NAMALWA (cell line): Measurements from ENCODE around the gene ADAMTS17.
"Not testable (repeated sequence)": the region's sequence is repeated elsewhere in the genome, so short reads cannot be mapped to it uniquely, and the experiment has no call there.

Experiments
- DNase-seq: peaks from one replicate; pipeline ENCODE4 v3.0.0-alpha.2; 2015; ENCODE audit warnings: low spot score

The ADAMTS17 gene

GRCh38 chr15:99955181-99955525 is 386.6 kb downstream of the ADAMTS17 start:
- no peak for DNase-seq

DNA sequence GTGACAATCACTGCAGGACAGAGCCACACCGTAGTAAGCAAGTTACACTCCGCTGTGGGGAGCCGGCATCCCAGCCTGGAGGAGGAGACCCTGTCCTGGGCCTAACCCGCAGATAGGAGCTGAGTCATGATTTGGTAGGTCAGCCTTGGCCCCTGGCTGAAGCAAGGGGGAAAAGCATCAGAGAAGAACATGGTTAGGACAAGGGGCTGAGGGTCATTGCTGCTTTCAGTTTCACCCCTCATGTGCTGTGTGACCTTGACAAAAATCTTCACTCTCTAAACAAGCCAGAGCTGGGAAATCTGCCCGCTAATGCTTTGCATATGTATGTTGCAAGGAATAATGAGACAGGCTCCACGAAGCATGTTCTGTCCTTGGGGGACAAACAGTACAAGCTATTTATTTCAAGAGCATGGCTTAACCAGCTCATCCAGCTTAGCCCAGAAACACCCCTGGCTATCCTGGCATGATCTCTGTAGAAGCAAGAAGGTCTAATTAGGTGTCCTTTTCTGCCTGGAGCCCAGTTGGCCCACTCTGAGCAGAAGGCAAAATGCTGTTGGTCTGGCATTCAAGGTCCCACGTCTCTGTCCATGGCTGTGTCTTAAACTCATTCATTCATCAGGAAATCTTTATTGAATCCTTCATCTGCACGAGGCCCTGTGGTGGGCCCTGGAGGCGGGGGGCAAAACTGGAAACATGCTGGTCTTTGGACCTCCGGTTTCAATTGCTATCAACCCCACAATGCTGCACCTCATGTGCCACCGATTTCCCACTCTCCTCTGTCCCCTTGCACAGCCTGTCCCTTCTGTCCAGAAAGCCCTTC is 387.2 kb downstream of the ADAMTS17 start:
- no peak for DNase-seq

- no peak for DNase-seq
Measured at GRCh38 chr15:99953886-99954285, 387.9 kb downstream of the ADAMTS17 start.

- no peak for DNase-seq
Measured at GRCh38 chr15:99951511-99951910, 390.3 kb downstream of the ADAMTS17 start.

DNA sequence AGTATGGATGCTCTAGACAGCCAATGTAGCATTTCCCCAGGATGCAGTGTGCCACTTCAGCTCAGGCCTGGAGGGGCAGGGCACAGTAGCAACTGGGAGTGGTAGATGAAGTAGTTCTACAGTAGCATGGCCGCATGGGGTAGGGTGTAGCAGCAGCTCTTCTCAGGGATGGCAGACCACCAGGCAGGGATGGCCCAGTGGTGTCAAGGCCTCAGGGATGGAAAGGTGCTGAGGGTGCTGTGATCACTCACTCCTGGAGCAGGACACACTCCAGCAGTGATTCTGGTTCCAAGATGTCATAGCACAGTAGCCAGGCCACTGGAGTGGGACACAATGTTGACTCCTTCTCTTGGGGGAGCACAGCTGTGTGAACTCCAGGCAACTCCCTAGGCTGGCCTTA is 397.6 kb downstream of the ADAMTS17 start:
- no peak for DNase-seq

GRCh38 chr15:99943466-99943865 is 398.3 kb downstream of the ADAMTS17 start:
- no peak for DNase-seq

DNA sequence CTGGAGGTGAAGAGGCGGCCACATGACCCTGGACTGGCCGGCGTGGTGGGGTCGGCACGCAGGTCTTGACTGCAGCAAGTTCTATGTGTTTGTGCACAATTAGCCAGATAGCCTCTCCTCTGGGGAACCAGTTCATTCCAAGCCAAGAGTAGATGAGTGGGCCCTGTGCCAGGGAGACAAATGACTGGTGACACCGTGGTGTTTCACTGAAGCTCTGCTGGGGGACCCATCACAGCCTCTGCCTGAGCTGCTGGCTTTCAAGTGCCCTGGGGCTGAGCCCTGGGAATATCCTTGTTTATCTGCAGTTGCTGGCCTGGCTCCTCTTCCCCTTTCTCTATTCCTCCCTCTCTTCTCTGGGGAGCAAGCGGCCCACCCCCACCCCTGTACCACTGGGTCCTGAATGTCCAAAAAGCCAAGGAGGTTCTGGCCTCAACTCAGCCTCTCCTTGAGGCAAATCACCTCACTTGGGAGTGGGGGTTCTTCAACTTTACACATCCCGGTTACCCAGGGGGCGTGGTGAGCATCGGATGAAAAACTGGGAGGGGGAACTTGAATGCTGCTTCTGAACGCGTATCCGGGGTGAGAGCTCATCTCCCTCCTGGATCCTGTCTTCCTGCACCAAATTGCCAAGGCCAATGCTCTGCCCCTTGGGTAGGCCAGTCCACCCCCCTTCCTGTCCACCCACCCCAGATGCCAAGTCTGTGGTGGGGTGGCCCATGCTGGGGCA is 408.9 kb downstream of the ADAMTS17 start:
- no peak for DNase-seq

- no peak for DNase-seq
Measured at GRCh38 chr15:99931703-99932603, 409.8 kb downstream of the ADAMTS17 start.

- DNase-seq, result no peak
Measured at GRCh38 chr15:99930696-99931095, 411.1 kb downstream of the ADAMTS17 start.

DNA sequence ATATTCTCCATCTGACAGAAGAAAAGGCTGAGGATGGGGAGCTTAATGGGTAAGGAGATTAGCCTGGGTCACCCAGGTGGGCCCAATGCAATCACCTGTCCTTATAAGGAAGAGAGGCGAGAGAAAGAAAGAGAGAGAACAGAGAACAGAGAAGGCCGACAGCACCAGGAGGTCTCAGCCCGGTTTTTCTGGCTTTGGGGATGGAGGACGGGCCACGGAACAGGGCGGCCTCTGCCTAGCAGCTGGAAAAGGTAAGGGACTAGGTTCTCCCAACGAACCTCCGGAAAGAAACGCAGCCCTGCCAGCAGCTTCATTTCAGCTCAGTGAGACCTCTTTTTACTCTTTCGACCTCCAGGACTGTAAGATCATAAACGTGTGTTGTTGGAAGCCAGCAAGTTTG is 412.5 kb downstream of the ADAMTS17 start:
- no peak for DNase-seq

GRCh38 chr15:99928429-99928981 is 413.3 kb downstream of the ADAMTS17 start:
- DNase-seq, result peak; percentile 33

DNA sequence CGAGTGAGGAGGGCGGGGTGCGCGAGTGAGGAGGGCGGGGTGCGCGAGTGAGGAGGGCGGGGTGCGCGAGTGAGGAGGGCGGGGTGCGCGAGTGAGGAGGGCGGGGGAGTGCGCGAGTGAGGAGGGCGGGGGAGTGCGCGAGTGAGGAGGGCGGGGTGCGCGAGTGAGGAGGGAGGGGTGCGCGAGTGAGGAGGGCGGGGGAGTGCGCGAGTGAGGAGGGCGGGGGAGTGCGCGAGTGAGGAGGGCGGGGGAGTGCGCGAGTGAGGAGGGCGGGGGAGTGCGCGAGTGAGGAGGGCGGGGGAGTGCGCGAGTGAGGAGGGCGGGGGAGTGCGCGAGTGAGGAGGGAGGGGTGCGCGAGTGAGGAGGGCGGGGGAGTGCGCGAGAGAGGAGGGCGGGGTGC is 415.2 kb downstream of the ADAMTS17 start:
- DNase-seq, result not testable (repeated sequence)

DNA sequence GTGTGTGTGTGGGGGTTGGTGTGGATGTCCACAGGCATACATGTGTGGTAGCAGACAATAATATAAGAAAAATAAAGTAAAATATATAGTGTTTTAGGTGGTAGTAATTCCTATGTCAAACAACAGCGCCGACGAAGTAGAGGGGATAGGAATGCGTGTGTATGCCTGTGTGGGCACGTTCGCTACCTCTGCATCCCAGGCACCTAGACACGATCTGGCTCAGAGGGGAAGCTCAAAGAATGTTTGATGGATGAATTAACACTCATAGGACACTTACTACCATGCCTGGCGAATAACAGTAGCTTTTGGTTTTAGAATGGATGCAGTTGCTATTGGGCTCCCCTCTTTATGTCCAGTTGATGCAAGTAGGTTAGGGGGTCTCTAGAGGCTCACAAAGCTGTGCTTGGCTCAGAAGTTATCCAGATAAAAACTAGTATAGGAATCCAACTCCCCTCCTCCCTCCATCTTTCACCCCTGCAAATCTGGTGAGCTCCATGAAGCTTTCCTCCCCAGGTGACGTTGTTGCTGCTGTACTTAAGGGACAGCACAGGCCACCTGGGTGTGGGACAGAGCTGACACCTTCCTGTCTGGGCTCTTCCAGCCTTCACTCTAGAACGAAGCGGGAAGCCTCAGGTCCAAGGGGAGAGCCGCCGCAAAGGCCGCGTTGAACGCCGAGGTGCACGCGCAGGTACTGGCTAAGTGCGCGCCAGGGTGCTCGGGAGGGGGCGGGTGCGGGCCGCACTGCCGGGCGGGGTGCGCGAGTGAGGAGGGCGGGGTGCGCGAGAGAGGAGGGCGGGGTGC is 415.9 kb downstream of the ADAMTS17 start:
- no peak for DNase-seq

GRCh38 chr15:99923711-99924110 is 418.1 kb downstream of the ADAMTS17 start:
- DNase-seq, result no peak
